Activated CD8-positive, alpha-beta memory T cell treated with anti-CD3 and anti-CD28 coated beads, Interleukin-2, amount 10 ng/mL, durations not matched to agents 7 days and 5 days (primary cell): ENCODE measurements around the gene UBAP2L. TPM values are rescaled to one million over a fixed set of nuclear protein-coding genes. Genes with fewer than 3 reads are reported as not detected.

Experiments used
- ATAC-seq: fragments of 150-1000 bp; cut with Tn5 transposase; one replicate; pipeline ENCODE4 v1.10.0; 2021; ENCODE audit warnings: moderate library complexity
- CTCF ChIA-PET: fragments of 350-600 bp; sonication (Branson Sonifier 250); formaldehyde crosslinking; loops from one replicate; lab custom pipeline; 2021; ENCODE audit warnings: antibody characterized with exemption; lab: Charles Lee
- DNase-seq: peaks from one replicate; pipeline ENCODE4 v3.0.0-alpha.2; 2020
- H3K27ac Mint-ChIP-seq: one replicate; pipeline ENCODE4 v1.8.0; 2021; ENCODE audit warnings: mild to moderate bottlenecking, mixed read lengths
- H3K27me3 Mint-ChIP-seq: one replicate; pipeline ENCODE4 v1.8.0; 2021; ENCODE audit warnings: mixed read lengths
- H3K36me3 Mint-ChIP-seq: one replicate; pipeline ENCODE4 v1.8.0; 2021; ENCODE audit warnings: mild to moderate bottlenecking, mixed read lengths
- H3K4me1 Mint-ChIP-seq: one replicate; pipeline ENCODE4 v1.8.0; 2021; ENCODE audit warnings: mixed read lengths
- H3K4me3 Mint-ChIP-seq: one replicate; pipeline ENCODE4 v1.8.0; 2021; ENCODE audit warnings: mild to moderate bottlenecking, moderate library complexity, mixed read lengths
- H3K9me3 Mint-ChIP-seq: one replicate; pipeline ENCODE4 v1.8.0; 2022; ENCODE audit warnings: low read depth, mixed read lengths
- total RNA-seq, 2 experiments: library from RNA; stranded (reverse); gene quantifications; one replicate each; pipeline ENCODE4 v1.2.3, GENCODE V29; 2021

UBAP2L gene
- total RNA-seq, 2 experiments from 2014 or later, result 162 to 201 TPM

DNA sequence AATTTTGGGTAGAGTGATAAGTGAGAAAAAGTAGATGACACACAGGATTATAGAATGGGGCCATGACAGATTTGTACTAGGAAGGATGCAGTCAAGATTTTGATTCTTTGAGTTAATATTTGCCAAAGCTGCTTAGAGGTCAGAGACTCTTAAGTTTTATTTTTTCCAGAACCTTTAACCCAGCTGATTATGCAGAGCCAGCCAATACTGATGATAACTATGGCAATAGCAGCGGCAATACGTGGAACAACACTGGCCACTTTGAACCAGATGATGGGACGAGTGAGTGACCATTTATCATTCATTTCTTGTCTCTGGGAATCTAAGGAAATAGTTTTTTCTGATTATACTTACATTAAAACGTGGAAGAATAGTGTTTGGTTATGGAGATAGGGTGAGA is 16.1 kb downstream of the UBAP2L start:
- no peaks in the 10 kb centered on the region for H3K27me3 Mint-ChIP-seq
- H3K4me3 Mint-ChIP-seq, result no peak overlapping the region
- DNase-seq (no peak), ATAC-seq (no peak)
- CTCF ChIA-PET, result no interaction called here
- peaks cover 65% of the 10 kb centered on the region for H3K36me3 Mint-ChIP-seq
- no peak overlapping the region for H3K27ac Mint-ChIP-seq
- no peaks in the 10 kb centered on the region for H3K9me3 Mint-ChIP-seq
- peaks cover 28% of the 10 kb centered on the region for H3K4me1 Mint-ChIP-seq

DNA sequence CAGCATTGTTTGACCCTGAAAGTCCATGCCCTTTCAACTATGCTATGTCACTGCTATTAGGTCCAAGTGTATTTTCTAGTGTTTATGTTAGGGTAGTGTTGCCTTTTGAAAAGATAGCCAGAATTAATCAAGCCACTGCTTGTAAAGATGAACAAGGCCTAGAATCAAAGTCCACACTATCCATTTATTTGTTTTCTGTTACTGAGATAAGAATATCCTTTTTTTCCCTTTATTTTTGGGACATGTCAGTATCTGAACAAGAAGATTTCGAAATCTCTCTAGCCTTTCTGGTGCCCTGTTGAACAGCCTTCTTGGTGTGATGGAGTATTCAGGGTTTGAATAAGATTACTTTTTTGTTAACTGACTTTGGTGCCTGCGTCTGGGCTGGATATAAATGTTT is 16.7 kb downstream of the UBAP2L start:
- DNase-seq, result no peak
- no peak for ATAC-seq
- Mint-ChIP-seq H3K4me3 (no peak overlapping the region), H3K9me3 (no peaks in the 10 kb centered on the region), H3K4me1 (peaks cover 29% of the 10 kb centered on the region), H3K27ac (no peak overlapping the region), H3K36me3 (peaks cover 66% of the 10 kb centered on the region), H3K27me3 (no peaks in the 10 kb centered on the region)
- CTCF ChIA-PET, result no interaction called here

DNA sequence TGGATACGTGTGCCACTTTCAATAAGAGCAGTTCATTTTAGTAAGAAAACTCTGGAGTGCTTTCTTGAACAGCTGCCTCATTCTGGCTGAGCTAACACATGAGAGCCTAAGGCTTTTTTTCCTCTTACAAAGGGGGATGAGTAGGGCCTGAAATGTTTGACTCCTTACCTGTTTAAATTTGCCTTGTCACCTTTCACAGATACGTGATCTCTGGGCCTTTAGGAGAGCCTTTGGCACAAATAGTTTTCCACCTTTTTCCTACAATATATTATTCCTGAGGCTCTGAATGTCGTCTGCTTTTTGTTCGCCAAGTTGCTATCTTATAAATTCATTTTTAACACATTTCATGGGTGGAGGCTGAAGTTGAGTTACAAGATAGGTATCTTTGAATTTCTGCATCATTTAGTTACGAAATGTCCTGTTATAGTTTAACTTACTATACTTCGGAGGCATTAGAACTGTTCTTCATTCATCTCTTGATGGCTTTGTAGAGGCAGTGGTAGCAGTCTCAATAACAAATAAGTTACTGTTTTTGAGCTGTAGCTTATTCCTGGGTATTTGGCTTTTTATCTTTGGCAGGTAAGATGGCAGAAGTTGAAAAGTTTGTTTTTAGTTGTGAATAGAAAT is 17.2 kb downstream of the UBAP2L start:
- DNase-seq, result no peak
- no peaks in the 10 kb centered on the region for H3K9me3 Mint-ChIP-seq

DNA sequence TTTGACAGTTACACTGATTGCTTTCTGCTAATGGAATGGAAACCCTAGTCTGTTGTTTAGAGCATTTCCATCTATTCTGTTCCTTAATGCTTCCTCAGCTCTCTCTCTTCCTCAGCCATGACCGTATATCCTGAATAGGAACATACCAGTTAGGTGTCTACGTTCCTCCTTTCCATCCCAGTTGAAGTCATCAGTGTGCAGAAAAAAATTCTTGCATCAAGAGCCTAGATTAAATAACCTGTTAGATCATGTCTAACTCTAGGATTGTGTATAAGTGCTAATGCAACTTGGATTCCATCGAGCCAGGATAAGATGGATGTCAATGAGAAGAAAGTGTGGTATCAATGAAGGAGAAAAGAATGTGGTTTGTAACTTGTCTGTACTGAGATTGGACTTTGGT is 18.7 kb downstream of the UBAP2L start:
- CTCF ChIA-PET, result interaction anchor here (1.4 to 1.5 kb wide), 2 partner anchors 32 to 40 kb away, joined by 3 read pairs; no protein-coding TSS in a partner anchor
- Mint-ChIP-seq H3K4me1 (peaks cover 29% of the 10 kb centered on the region), H3K4me3 (no peak overlapping the region), H3K36me3 (peaks cover 74% of the 10 kb centered on the region), H3K27ac (peak overlapping the region; percentile 45), H3K27me3 (no peaks in the 10 kb centered on the region), H3K9me3 (no peaks in the 10 kb centered on the region)
- DNase-seq, result no peak
- ATAC-seq, result no peak

More for the DNA sequence above, 17.2 kb downstream of the UBAP2L start:
- ATAC-seq, result no peak
- H3K27ac Mint-ChIP-seq, result no peak overlapping the region
- peaks cover 71% of the 10 kb centered on the region for H3K36me3 Mint-ChIP-seq
- peaks cover 29% of the 10 kb centered on the region for H3K4me1 Mint-ChIP-seq
- H3K27me3 Mint-ChIP-seq, result no peaks in the 10 kb centered on the region
- CTCF ChIA-PET, result interaction anchor here (1.4 to 1.5 kb wide), 2 partner anchors 34 to 39 kb away, joined by 3 read pairs; no protein-coding TSS in a partner anchor
- no peak overlapping the region for H3K4me3 Mint-ChIP-seq

DNA sequence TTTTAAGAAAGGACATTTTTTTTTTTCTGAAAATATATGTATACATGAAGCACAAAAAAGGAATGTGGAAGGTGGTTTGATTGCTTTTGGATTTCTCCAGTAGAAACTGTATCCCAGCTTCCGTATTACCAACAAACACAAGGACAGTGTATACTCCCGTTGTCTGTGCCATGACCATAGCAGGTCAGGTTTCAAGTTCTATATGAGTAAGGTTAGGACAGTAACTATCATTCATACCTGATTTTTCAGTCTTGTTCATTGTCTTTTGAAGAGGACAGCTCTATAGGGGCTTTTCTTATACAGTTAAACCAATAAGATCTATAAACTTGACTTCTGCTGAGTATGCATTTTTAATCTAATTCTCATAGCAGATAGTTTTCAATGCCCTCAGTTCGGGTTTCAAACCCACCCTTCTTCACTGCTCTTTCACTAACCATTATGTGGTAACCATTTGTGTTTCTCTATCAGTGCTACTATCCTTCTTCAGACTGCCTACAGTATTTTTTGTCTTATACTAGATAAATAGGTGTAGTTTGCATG is 19.6 kb downstream of the UBAP2L start:
- Mint-ChIP-seq H3K27ac (peak overlapping the region; percentile 25), H3K4me3 (no peak overlapping the region), H3K4me1 (peaks cover 29% of the 10 kb centered on the region), H3K36me3 (peaks cover 72% of the 10 kb centered on the region), H3K9me3 (no peaks in the 10 kb centered on the region), H3K27me3 (no peaks in the 10 kb centered on the region)
- no peak for ATAC-seq
- no peak for DNase-seq
- CTCF ChIA-PET, result no interaction called here

DNA sequence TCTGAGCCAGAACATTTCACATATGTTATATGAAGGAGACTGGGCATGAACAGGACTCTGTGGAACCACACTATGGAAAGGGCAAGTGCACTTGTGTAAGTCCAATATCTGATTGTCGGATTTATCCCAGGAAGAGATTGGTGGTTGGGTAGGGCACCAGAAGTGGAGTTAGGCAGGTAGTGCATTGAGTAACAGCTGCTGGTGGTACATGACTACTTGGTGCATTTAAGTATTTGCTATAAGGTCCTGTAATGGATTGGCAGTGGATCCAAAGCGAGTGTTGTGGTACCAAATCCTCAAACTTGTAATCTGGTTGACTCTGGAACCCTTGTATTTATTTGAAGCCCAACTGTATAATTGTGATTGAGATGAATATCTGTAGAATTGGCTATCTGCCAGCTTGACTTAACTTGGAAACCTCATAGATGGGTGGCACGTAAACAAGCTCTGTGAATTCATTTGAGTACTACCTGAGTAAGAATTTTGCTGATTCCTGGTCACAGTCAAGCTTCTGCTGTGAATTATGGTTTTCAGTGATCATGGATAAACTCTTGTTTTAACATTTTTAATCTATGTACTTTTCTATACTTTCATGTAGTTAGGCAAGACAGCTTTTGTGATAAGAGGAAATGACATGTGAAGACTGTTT is 21.1 kb downstream of the UBAP2L start:
- no peak for ATAC-seq
- Mint-ChIP-seq H3K36me3 (peaks cover 73% of the 10 kb centered on the region), H3K27ac (peak overlapping the region; percentile 50), H3K9me3 (no peaks in the 10 kb centered on the region), H3K4me3 (no peak overlapping the region), H3K27me3 (no peaks in the 10 kb centered on the region), H3K4me1 (peaks cover 26% of the 10 kb centered on the region)
- CTCF ChIA-PET, result interaction anchor here (0.7 kb wide), 1 partner anchor 43 kb away, joined by 3 read pairs; no protein-coding TSS in a partner anchor
- no peak for DNase-seq

DNA sequence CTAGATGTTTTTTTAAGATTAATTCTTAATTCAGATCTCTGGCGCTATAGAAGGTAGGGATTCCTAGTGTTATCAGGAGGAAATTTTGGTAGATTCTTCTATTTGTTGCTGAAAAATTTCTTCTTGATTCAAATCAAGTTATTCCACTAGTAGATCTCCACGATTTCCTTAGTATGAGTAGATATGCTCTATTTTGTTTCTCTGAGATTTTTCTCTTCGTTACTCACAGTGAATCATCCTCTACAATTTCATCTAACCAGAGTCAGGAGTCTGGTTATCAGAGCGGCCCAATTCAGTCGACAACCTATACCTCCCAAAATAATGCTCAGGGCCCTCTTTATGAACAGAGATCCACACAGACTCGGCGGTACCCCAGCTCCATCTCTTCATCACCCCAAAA is 32.9 kb downstream of the UBAP2L start:
- Mint-ChIP-seq H3K27ac (no peak overlapping the region), H3K4me1 (no peaks in the 10 kb centered on the region), H3K9me3 (no peaks in the 10 kb centered on the region), H3K27me3 (no peaks in the 10 kb centered on the region), H3K4me3 (no peak overlapping the region), H3K36me3 (peaks cover 70% of the 10 kb centered on the region)
- CTCF ChIA-PET, result no interaction called here
- ATAC-seq (no peak), DNase-seq (no peak)

DNA sequence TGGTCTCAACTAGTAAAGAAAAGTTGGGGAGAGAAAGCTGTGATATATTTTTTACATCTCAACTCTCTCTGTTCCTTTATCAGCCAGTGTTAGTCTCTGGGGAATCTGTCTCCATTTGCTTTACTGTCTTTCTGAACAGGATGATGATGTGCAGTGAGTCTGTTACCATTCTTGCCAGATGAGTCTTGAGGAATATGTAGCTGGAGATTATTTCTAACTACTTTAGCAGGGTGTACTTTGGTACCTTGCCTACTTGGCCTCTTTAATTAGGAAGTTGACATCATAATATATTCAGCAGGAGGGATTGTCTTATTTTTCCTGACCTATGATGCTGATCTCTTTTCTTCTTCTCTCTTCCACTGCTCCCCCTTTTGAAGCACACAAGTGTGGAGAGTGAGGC is 35.9 kb downstream of the UBAP2L start:
- Mint-ChIP-seq H3K27ac (no peak overlapping the region), H3K9me3 (no peaks in the 10 kb centered on the region), H3K36me3 (peaks cover 69% of the 10 kb centered on the region), H3K4me1 (peaks cover under 1% of the 10 kb centered on the region), H3K4me3 (no peak overlapping the region), H3K27me3 (no peaks in the 10 kb centered on the region)
- no peak for DNase-seq
- CTCF ChIA-PET, result interaction anchor here (1.3 to 2.6 kb wide), 2 partner anchors 15 to 78 kb away, joined by 5 to 8 read pairs; partner anchors contain the start of gene HAX1
- ATAC-seq, result no peak

DNA sequence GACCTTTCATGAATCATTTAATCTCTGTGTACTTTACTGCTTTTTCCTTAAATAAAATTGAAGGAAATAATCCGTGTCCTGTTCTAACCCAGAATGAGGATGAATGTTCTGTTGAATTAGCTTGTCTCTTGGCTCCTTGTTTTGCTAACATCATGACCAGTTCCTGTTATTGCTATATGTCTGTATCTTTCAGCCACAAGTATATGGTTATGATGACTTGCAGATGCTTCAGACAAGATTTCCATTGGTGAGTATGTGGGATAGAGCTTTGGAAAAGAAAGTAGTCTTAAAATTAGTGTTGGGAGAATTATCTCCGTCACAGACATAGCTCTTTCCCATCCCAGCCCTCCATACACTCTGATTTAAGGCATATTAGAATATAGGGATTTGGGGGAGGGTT is 38.0 kb downstream of the UBAP2L start:
- H3K4me3 Mint-ChIP-seq, result no peak overlapping the region
- H3K4me1 Mint-ChIP-seq, result peaks cover 11% of the 10 kb centered on the region
- H3K36me3 Mint-ChIP-seq, result peaks cover 78% of the 10 kb centered on the region
- CTCF ChIA-PET, result interaction anchor here (1.1 to 2.6 kb wide), 3 partner anchors 13 to 76 kb away, joined by 3 to 8 read pairs (median 3); partner anchors contain the start of gene HAX1
- H3K9me3 Mint-ChIP-seq, result no peaks in the 10 kb centered on the region
- DNase-seq, result no peak
- no peak for ATAC-seq
- no peaks in the 10 kb centered on the region for H3K27me3 Mint-ChIP-seq
- H3K27ac Mint-ChIP-seq, result no peak overlapping the region

DNA sequence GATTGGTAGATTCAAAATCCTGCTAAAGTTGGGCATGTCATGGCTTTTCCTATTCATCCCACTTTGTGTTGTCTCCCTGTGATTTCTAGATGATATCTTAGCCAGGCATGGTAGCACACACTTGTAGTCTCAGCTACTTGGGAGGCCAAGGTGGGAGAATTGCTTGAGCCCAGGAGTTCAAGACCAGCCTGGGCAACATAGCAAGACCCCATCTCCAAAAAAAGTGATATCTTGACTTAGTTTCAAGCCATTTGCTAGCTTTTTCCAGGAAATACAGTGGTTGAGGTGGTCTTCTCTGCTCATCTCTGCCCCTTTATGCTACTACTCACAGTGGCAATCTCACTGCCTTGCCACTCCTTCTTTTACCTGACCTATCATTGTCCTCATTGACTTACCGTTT is 39.4 kb downstream of the UBAP2L start:
- CTCF ChIA-PET, result interaction anchor here (1.2 to 3.9 kb wide), 2 partner anchors 11 to 75 kb away, joined by 3 to 11 read pairs; no protein-coding TSS in a partner anchor
- Mint-ChIP-seq H3K27me3 (no peaks in the 10 kb centered on the region), H3K36me3 (peaks cover 73% of the 10 kb centered on the region), H3K27ac (no peak overlapping the region), H3K4me3 (no peak overlapping the region), H3K4me1 (peaks cover 24% of the 10 kb centered on the region), H3K9me3 (no peaks in the 10 kb centered on the region)
- DNase-seq (no peak), ATAC-seq (no peak)

DNA sequence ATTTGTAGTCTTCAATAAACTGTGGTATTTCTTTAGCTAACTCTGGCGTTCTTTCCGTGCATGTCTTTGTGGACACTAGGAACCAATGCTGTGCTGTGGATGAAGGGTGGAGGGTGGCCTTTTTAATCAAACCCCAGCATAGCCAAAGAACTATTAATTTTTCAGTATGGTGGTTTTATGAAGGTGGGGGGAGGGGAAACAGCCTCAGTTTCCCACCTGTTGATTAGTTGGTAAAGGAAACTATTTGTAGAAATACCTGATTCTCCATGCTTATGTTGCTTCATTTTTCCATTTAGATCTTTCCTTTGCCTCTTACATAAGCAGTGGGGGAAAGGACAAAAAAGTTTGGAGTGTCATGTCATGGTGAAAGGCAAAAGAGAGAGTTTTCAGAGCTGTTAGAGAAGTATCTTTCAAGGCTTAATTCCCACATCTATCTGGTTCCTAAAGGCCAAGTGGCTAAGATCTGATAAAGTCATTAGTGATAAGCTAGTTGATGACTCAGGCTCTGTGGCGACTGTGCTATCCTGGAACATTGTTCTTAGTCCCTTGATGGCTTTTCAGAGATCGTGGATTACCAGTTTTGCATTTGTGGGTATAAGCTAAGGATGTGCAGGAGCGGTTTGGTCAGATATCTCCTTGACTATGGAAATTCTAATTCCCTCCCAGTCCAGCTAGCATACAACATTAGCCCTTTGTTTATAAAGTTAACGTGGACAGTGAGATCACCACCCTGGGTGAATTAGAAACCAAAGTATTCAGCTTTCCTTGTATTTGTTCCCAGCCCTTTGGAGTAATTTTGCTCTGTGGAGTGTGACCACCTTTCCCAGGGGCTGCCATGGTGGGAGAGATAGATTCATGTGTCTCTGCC is 42.9 kb downstream of the UBAP2L start:
- peak overlapping the region; percentile 47 for H3K27ac Mint-ChIP-seq
- peaks cover 35% of the 10 kb centered on the region for H3K4me1 Mint-ChIP-seq
- peaks cover 52% of the 10 kb centered on the region for H3K36me3 Mint-ChIP-seq
- H3K9me3 Mint-ChIP-seq, result no peaks in the 10 kb centered on the region
- no peak overlapping the region for H3K4me3 Mint-ChIP-seq
- H3K27me3 Mint-ChIP-seq, result no peaks in the 10 kb centered on the region
- no peak for ATAC-seq
- DNase-seq, result no peak
- CTCF ChIA-PET, result interaction anchor here (1.9 to 3.9 kb wide), 2 partner anchors 8 to 62 kb away, joined by 5 to 11 read pairs; no protein-coding TSS in a partner anchor

DNA sequence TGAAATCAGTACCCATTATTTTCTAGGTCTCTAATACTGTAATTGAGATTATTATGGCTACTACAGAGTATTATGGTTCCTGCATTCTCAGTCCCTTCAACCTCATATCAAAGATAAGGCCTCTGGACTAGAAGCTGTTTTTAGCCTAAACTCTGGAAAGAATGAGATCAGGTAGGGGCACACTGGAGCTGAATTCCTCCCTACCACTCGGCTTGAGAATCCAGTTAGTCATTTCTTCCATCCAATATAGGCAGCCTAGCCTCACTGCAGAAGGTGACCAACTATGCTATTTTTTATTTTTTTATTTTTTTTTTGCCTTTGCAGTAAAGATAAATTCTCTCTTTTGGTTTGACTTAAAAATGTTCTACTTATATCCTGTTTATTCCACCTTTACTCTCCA is 43.7 kb downstream of the UBAP2L start:
- peak overlapping the region; percentile 71 for H3K27ac Mint-ChIP-seq
- H3K27me3 Mint-ChIP-seq, result no peaks in the 10 kb centered on the region
- H3K36me3 Mint-ChIP-seq, result peaks cover 51% of the 10 kb centered on the region
- no peak overlapping the region for H3K4me3 Mint-ChIP-seq
- no peaks in the 10 kb centered on the region for H3K9me3 Mint-ChIP-seq
- no peak for DNase-seq
- H3K4me1 Mint-ChIP-seq, result peaks cover 35% of the 10 kb centered on the region
- ATAC-seq, result peak; percentile 21
- CTCF ChIA-PET, result interaction anchor here (1.9 kb wide), 1 partner anchor 62 kb away, joined by 5 read pairs; no protein-coding TSS in a partner anchor

DNA sequence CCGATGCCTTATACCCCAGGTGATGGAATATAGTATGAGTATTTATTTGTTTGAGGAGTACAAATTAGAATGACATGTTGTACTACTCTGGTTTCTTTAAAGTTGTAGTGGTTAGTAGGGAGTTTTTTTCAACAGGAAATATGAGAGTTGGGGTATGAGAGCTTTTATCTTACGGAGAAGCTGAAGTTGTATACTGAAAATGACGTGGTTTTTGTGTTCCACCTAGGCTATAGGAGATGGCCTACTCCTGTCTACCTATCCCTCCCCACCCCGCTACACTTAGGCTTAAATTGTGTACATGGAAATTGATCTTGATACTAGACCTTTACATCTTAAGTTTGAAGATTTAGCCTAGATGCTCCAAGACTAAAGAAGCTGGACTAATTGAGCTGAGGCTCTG is 44.8 kb downstream of the UBAP2L start:
- peak; percentile 79 for ATAC-seq
- H3K36me3 Mint-ChIP-seq, result peaks cover 44% of the 10 kb centered on the region
- H3K27ac Mint-ChIP-seq, result peak overlapping the region; percentile 41
- H3K4me3 Mint-ChIP-seq, result no peak overlapping the region
- CTCF ChIA-PET, result interaction anchor here (1.0 to 1.9 kb wide), 2 partner anchors 61 to 66 kb away, joined by 4 to 5 read pairs; no protein-coding TSS in a partner anchor
- no peak for DNase-seq
- peaks cover 37% of the 10 kb centered on the region for H3K4me1 Mint-ChIP-seq
- H3K9me3 Mint-ChIP-seq, result no peaks in the 10 kb centered on the region
- H3K27me3 Mint-ChIP-seq, result no peaks in the 10 kb centered on the region
